Sigmoid colon (tissue), 7 donors: ENCODE measurements around the gene C12orf43. TPM values are rescaled to one million over a fixed set of nuclear protein-coding genes. Genes with fewer than 3 reads are reported as not detected.

ENCODE experiments used
- DNase-seq: peaks from one replicate; pipeline ENCODE4 v3.0.0-alpha.2; 2019
- H3K27ac ChIP-seq, 4 donors: fragments of 200-600 bp; sonication (generic); one replicate each; pipeline ENCODE4 v1.5.1; 2016 to 2019; ENCODE audit warnings: mild to moderate bottlenecking in 1 of 4
- H3K27me3 ChIP-seq, 3 donors: fragments of 200-600 bp; sonication (generic); one replicate each; pipeline ENCODE4 v1.5.1; 2019; ENCODE audit warnings: mild to moderate bottlenecking in 1 of 3
- H3K36me3 ChIP-seq, 4 donors: fragments of 200-600 bp; sonication (generic); one replicate each; pipeline ENCODE4 v1.5.1; 2016 to 2019
- H3K4me1 ChIP-seq, 4 donors: fragments of 200-600 bp; sonication (generic); one replicate each; pipeline ENCODE4 v1.5.1; 2017 to 2019
- H3K4me3 ChIP-seq, 4 donors: fragments of 200-600 bp; sonication (generic); one replicate each; pipeline ENCODE4 v1.5.1; 2017 to 2019; ENCODE audit warnings: mild to moderate bottlenecking in 2 of 4, moderate library complexity in 1 of 4
- H3K9me3 ChIP-seq, 4 donors: fragments of 200-600 bp in 3 of 4; sonication (generic) in 3 of 4; one replicate each; pipeline versions ENCODE4 v1.5.1 to v1.6.1; 2013 to 2019
- EP300 ChIP-seq, 4 donors: sonication (generic); formaldehyde crosslinking; IDR thresholded peaks; one replicate each; pipeline ENCODE4 v1.6.1; 2017; ENCODE audit warnings: antibody characterized with exemption in 4 of 4
- POLR2A ChIP-seq, 2 donors: fragments of 450-650 bp; IDR thresholded peaks; one replicate each; pipeline ENCODE4 v1.6.1; 2016; ENCODE audit warnings: antibody characterized with exemption in 2 of 2, mild to moderate bottlenecking in 2 of 2, moderate library complexity in 2 of 2
- POLR2AphosphoS5 ChIP-seq, 4 donors: sonication (generic); formaldehyde crosslinking; IDR thresholded peaks; one replicate each; pipeline ENCODE4 v1.6.1; 2017; ENCODE audit warnings: antibody characterized with exemption in 4 of 4
- WGBS, 2 donors: extraction: QIAGEN DNeasy Blood & Tissue Kit; methylation state at CpG; one replicate each; pipeline ENCODE4 v1.1.7; 2013; 5-methylcytosine and 5-hydroxymethylcytosine counted together
- intact Hi-C: fragments of 100-400 bp; cut with DNase I; formaldehyde crosslinking; loops from one replicate; pipeline ENCODE4 v1.15.1; 2023
- polyA plus RNA-seq, 3 donors: library from polyadenylated mRNA; stranded (reverse); fragments of 200-250 nt; gene quantifications; one replicate each; pipeline ENCODE4 v1.2.3, GENCODE V29; 2013
- total RNA-seq, 4 donors: library from RNA; depleted of rRNA; stranded (reverse); fragments of >200 nt; gene quantifications; one replicate each; pipeline ENCODE4 v1.1.0, GENCODE V29; 2016
- TF ChIP-seq, protein P1 (sequence below), 4 experiments: fragments of 450-650 bp in 3 of 4; fragments of 200-600 bp in 1 of 4; IDR thresholded peaks; one replicate each; pipeline ENCODE4 v1.5.1; 2016 to 2019; ENCODE audit warnings: antibody characterized with exemption in 4 of 4, mild to moderate bottlenecking in 3 of 4, moderate library complexity in 2 of 4
- donor health status: healthy with polysubstance abuse.
- donor health status: Bipolar disorder and iron deficiency.
- donor health status: healthy.

The C12orf43 gene
- total and polyA plus RNA-seq, 7 donors, result 7.9 to 25.8 (median 12.5) TPM

GRCh38 chr12:121003650-121004049 lies 12.6 kb downstream of the C12orf43 start:
- DNase-seq, result no peak
- Histone ChIP-seq H3K4me1 (no peaks in the 10 kb centered on the region), H3K36me3 (peaks cover 11 to 68% (median 23%) of the 10 kb centered on the region in 4 donors), H3K27me3 (peaks cover 0 to 10% (median 0%) of the 10 kb centered on the region in 3 donors), H3K4me3 (no peak overlapping the region), H3K27ac (no peak overlapping the region), H3K9me3 (no peaks in the 10 kb centered on the region)
- TF ChIP-seq POLR2A (IDR thresholded peaks at IDR 0.05) (no peak), EP300 (IDR thresholded peaks at IDR 0.05) (no peak), POLR2AphosphoS5 (IDR thresholded peaks at IDR 0.05) (no peak)
- TF ChIP-seq, protein P1, sequence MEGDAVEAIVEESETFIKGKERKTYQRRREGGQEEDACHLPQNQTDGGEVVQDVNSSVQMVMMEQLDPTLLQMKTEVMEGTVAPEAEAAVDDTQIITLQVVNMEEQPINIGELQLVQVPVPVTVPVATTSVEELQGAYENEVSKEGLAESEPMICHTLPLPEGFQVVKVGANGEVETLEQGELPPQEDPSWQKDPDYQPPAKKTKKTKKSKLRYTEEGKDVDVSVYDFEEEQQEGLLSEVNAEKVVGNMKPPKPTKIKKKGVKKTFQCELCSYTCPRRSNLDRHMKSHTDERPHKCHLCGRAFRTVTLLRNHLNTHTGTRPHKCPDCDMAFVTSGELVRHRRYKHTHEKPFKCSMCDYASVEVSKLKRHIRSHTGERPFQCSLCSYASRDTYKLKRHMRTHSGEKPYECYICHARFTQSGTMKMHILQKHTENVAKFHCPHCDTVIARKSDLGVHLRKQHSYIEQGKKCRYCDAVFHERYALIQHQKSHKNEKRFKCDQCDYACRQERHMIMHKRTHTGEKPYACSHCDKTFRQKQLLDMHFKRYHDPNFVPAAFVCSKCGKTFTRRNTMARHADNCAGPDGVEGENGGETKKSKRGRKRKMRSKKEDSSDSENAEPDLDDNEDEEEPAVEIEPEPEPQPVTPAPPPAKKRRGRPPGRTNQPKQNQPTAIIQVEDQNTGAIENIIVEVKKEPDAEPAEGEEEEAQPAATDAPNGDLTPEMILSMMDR (IDR thresholded peaks at IDR 0.05), result peak in 1 of 4 experiments; percentile 17
- intact Hi-C loops, result no loop called here
- 25 to 84% methylated on average over 4 of the region's 4 CpGs for WGBS, 2 donors

GRCh38 chr12:121001841-121002483 lies 14.3 kb downstream of the C12orf43 start:
- H3K36me3 ChIP-seq, result peaks cover 11 to 53% (median 23%) of the 10 kb centered on the region in 4 donors
- no peaks in the 10 kb centered on the region for H3K4me1 ChIP-seq
- intact Hi-C loops, result no loop called here
- no peak for DNase-seq
- H3K9me3 ChIP-seq, result no peaks in the 10 kb centered on the region
- WGBS, 2 donors, result 90 to 93% methylated on average over 16 of the region's 16 CpGs
- H3K27me3 ChIP-seq, result peaks cover 0 to 12% (median 0%) of the 10 kb centered on the region in 3 donors
- TF ChIP-seq EP300 (IDR thresholded peaks at IDR 0.05) (no peak), POLR2A (IDR thresholded peaks at IDR 0.05) (no peak), POLR2AphosphoS5 (IDR thresholded peaks at IDR 0.05) (no peak)
- TF ChIP-seq, protein P1 (IDR thresholded peaks at IDR 0.05), result no peak
- H3K27ac ChIP-seq, result no peak overlapping the region
- no peak overlapping the region for H3K4me3 ChIP-seq

DNA sequence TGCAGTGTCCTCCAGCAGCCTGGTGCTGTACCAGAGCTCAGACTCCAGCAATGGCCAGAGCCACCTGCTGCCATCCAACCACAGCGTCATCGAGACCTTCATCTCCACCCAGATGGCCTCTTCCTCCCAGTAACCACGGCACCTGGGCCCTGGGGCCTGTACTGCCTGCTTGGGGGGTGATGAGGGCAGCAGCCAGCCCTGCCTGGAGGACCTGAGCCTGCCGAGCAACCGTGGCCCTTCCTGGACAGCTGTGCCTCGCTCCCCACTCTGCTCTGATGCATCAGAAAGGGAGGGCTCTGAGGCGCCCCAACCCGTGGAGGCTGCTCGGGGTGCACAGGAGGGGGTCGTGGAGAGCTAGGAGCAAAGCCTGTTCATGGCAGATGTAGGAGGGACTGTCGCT lies 15.2 kb downstream of the C12orf43 start:
- Histone ChIP-seq H3K27ac (no peak overlapping the region), H3K27me3 (peaks cover 0 to 12% (median 0%) of the 10 kb centered on the region in 3 donors), H3K4me3 (no peak overlapping the region), H3K9me3 (no peaks in the 10 kb centered on the region), H3K36me3 (peaks cover 11 to 44% (median 22%) of the 10 kb centered on the region in 4 donors), H3K4me1 (no peaks in the 10 kb centered on the region)
- 70 to 87% methylated on average over 11 of the region's 11 CpGs for WGBS, 2 donors
- intact Hi-C loops, result no loop called here
- no peak for DNase-seq
- no peak for TF ChIP-seq POLR2A (IDR thresholded peaks at IDR 0.05)
- TF ChIP-seq, protein P1 (IDR thresholded peaks at IDR 0.05), result no peak
- TF ChIP-seq EP300 (IDR thresholded peaks at IDR 0.05), result no peak
- no peak for TF ChIP-seq POLR2AphosphoS5 (IDR thresholded peaks at IDR 0.05)

DNA sequence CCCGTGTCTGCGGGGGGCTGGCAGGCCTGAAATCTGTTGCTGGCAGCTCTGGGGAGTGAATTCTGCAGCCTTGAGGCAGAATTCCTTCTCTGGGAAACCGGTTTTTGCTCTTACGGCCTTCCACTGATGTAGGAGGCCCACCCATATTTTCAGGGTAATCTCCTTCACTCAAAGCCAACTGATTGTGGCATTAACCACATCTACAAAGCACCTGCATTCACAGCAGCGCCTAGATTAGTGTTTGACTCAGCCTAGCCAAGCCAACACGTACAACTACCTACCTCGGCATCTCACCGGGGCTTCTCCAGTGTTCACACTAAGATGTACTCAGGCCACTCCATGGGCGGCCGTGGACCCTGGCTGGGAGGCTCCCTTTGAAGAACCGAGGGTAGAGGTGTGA lies 15.8 kb downstream of the C12orf43 start:
- no peaks in the 10 kb centered on the region for H3K4me1 ChIP-seq
- no peak overlapping the region for H3K27ac ChIP-seq
- TF ChIP-seq POLR2AphosphoS5 (IDR thresholded peaks at IDR 0.05) (no peak), EP300 (IDR thresholded peaks at IDR 0.05) (no peak), POLR2A (IDR thresholded peaks at IDR 0.05) (no peak)
- TF ChIP-seq, protein P1 (IDR thresholded peaks at IDR 0.05), result no peak
- peaks cover 0 to 12% (median 0%) of the 10 kb centered on the region in 3 donors for H3K27me3 ChIP-seq
- no peak for DNase-seq
- WGBS, 2 donors, result 78 to 82% methylated on average over 11 of the region's 11 CpGs
- H3K36me3 ChIP-seq, result peaks cover 10 to 39% (median 19%) of the 10 kb centered on the region in 4 donors
- H3K9me3 ChIP-seq, result no peaks in the 10 kb centered on the region
- intact Hi-C loops, result no loop called here
- no peak overlapping the region for H3K4me3 ChIP-seq
